GM06990 (cell line): ENCODE data around the gene SCN8A.

ENCODE experiments used
- DNase-seq: peaks from one replicate; pipeline ENCODE4 v3.0.0-alpha.2; 2011; ENCODE audit not compliant: insufficient read length; ENCODE audit errors: extremely low read depth
- H3K27me3 ChIP-seq: replicated peaks from 2 replicates; pipeline ENCODE4 v1.6.0; 2011; ENCODE audit warnings: low read length; ENCODE audit not compliant: control insufficient read depth, insufficient read depth
- H3K36me3 ChIP-seq: 2 replicates; pipeline ENCODE4 v1.5.1; 2011; ENCODE audit warnings: low read length; ENCODE audit not compliant: control insufficient read depth, insufficient read depth
- H3K4me3 ChIP-seq: replicated peaks from 2 replicates; pipeline ENCODE4 v1.5.1; 2011; ENCODE audit warnings: low read depth, mild to moderate bottlenecking, control low read depth, low read length
- CTCF ChIP-seq: IDR thresholded peaks from 2 replicates; pipeline ENCODE4 v1.5.1; 2011; ENCODE audit warnings: low read length, control low read depth, mild to moderate bottlenecking, inconsistent platforms; ENCODE audit not compliant: insufficient read depth, poor library complexity, severe bottlenecking

SCN8A gene

DNA sequence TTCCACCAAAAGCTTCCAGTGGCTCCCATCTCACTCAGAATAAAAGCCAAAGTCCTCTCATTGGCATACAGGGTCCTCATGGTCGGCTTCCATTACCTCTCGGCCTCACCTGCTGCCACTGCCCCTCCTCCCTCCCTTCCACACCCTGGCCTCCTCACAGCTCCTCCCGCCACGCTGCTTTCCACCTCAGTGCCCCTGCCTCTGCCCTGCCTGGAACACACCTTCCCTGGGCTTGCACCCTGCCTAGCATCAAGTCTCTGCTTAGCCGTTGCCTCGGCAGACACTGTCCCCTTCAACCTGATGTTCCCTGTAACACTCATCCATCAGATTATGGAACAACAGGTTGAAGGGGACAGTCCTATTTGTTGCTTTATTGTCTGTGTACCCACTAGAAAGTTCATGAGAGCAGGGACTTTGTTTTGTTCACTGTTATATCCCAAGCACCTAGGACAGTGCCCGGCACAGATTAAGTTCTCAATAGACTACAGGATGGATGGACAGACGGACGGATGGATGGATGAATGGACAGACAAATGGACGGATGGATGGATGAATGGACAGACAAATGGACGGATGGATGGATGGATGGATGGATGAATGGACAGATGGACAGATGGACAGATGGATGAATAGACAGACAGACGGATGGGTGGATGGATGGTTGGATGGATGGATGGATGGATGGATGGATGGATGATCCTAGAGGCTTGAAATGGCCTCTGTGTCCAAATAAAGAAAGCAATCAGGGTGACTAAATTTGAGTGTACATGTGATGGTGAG lies 242.6 kb downstream of the SCN8A start:
- DNase-seq, result no peak
- H3K4me3 ChIP-seq, result no peak overlapping the region
- H3K36me3 ChIP-seq, result no peaks in the 10 kb centered on the region
- no peak for TF ChIP-seq CTCF
- H3K27me3 ChIP-seq, result peaks cover 2% of the 10 kb centered on the region

DNA sequence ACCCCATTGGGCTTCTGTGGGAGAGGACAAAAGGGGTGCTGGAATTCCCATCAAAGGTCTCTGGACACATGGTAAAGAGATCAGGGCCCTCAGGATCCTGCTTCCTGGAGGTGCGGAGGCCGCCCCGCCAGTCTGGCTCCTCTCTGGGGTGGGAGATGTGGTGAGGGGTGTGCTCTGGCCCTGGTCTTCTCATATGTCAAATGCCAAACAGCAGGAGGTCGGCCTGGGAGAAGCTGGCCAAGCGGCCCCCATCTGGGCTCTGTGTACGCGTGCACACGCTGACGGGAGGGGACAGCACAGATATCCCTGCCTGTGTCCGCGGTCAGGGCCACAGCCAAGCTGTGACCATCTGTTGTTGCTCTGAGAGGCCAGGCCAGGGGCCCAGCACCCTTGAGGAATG lies 243.4 kb downstream of the SCN8A start:
- H3K36me3 ChIP-seq, result no peaks in the 10 kb centered on the region
- DNase-seq, result no peak
- TF ChIP-seq CTCF, result no peak
- H3K4me3 ChIP-seq, result no peak overlapping the region
- peaks cover 2% of the 10 kb centered on the region for H3K27me3 ChIP-seq

DNA sequence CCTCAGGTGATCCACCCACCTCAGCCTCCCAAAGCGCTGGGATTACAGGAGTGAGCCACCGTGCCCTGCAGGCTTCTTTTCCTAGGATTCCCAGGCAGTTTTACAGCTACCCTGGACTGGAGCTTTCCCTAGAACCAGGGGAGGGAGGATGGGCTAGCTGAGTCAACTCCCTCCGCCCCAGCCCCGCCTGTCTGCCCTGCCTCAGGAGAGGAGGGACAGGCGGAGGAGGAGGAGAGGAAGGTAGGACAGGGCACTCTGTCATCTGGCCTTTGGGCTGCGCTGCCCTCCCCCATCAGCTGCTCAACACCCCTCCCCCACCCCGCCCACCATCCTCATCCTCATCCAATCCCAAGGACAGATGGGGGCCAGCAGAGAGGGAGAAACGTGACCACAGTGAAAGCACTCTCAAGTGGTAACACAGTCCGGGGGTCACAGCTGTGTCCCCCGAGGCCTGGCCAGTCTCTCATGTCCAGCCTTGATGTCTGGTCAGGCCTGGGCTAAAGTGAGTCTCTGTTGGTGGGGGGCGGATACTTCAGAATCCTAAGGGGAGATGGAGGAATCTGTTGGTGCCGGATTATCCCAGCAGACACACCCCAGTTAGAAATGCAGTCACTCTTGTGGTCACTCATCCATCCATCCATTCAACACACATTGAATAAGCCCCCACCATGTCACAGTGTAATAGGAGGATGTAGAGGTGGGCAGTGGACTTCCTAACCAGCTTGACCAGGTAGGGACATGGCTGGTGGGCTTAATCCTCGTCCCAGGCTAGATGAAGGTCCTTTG lies 245.2 kb downstream of the SCN8A start:
- no peaks in the 10 kb centered on the region for H3K36me3 ChIP-seq
- no peak for DNase-seq
- no peak for TF ChIP-seq CTCF
- no peak overlapping the region for H3K4me3 ChIP-seq
- peaks cover 1% of the 10 kb centered on the region for H3K27me3 ChIP-seq

- Histone ChIP-seq H3K4me3 (no peak overlapping the region), H3K36me3 (no peaks in the 10 kb centered on the region), H3K27me3 (no peaks in the 10 kb centered on the region; the same call in none of the 2 replicates)
- TF ChIP-seq CTCF, result no peak
- no peak for DNase-seq
These were observed 245.8 kb downstream of the SCN8A start for GRCh38 chr12:51836827-51837173.

- no peak for DNase-seq
- Histone ChIP-seq H3K27me3 (no peaks in the 10 kb centered on the region; the same call in none of the 2 replicates), H3K4me3 (no peak overlapping the region), H3K36me3 (no peaks in the 10 kb centered on the region)
- TF ChIP-seq CTCF, result no peak
These were observed 246.3 kb downstream of the SCN8A start for GRCh38 chr12:51837286-51837685.
